Measurements from ENCODE around the gene PPRC1. TPM values are rescaled to one million over a fixed set of nuclear protein-coding genes. Genes with fewer than 3 reads are reported as not detected.

PPRC1 gene
- polyA plus RNA-seq, 1 donor from 2014 or later: 6.0 TPM

- Histone ChIP-seq H3K4me2 (ENCODE audit: low read length) (peak overlapping the region; percentile 50), H3K9me3 (ENCODE audit: low read length) (no peaks in the 10 kb centered on the region), H3K9me2 (ENCODE audit: insufficient read depth, low read length) (no peaks in the 10 kb centered on the region), H3K27me3 (ENCODE audit: insufficient read depth, low read depth, low read length) (no peaks in the 10 kb centered on the region), H3F3A (ENCODE audit: insufficient read depth, low read length, poor library complexity, severe bottlenecking) (no peaks in the 10 kb centered on the region), H3K9ac (ENCODE audit: low read length) (peak overlapping the region; percentile 88), H3K36me3 (ENCODE audit: insufficient read depth, low read length) (no peaks in the 10 kb centered on the region), H4K20me1 (ENCODE audit: insufficient read depth) (no peaks in the 10 kb centered on the region), H3K27ac (ENCODE audit: low read length) (peak overlapping the region; percentile 97), H2AFZ (ENCODE audit: low read depth, low read length) (peak overlapping the region; percentile 76), H3K4me3 (ENCODE audit: low read length) (peak overlapping the region; percentile 92), H3K79me2 (replicated peaks; ENCODE audit: insufficient read depth, low read length) (peaks cover 35% of the 10 kb centered on the region)
- TF ChIP-seq RAD21 (conservative IDR thresholded peaks at IDR 0.05) (no peak), TAF1 (IDR thresholded peaks at IDR 0.05; ENCODE audit: low read depth) (peak; percentile 42)
Observed at GRCh38 chr10:102120991-102121738, 11.7 kb upstream of the PPRC1 start.

- H3K27ac ChIP-seq (ENCODE audit: low read length): peak overlapping the region; percentile 97
- peak overlapping the region; percentile 92 for H3K4me3 ChIP-seq (ENCODE audit: low read length)
- no peaks in the 10 kb centered on the region for H4K20me1 ChIP-seq (ENCODE audit: insufficient read depth)
- H3K27me3 ChIP-seq (ENCODE audit: insufficient read depth, low read depth, low read length): no peaks in the 10 kb centered on the region
- H3K79me2 ChIP-seq (replicated peaks; ENCODE audit: insufficient read depth, low read length): peaks cover 28% of the 10 kb centered on the region
- H2AFZ ChIP-seq (ENCODE audit: low read depth, low read length): no peak overlapping the region
- no peaks in the 10 kb centered on the region for H3K36me3 ChIP-seq (ENCODE audit: insufficient read depth, low read length)
- no peaks in the 10 kb centered on the region for H3K9me2 ChIP-seq (ENCODE audit: insufficient read depth, low read length)
- H3K9ac ChIP-seq (ENCODE audit: low read length): no peak overlapping the region
- peak; percentile 14 for TF ChIP-seq CTCF (IDR thresholded peaks at IDR 0.05; ENCODE audit: poor library complexity, severe bottlenecking)
- no peak for TF ChIP-seq TAF1 (IDR thresholded peaks at IDR 0.05; ENCODE audit: low read depth)
- TF ChIP-seq EZH2 (IDR thresholded peaks at IDR 0.05; ENCODE audit: borderline replicate concordance, insufficient read depth, low read length, poor library complexity, severe bottlenecking): no peak
- no peaks in the 10 kb centered on the region for H3K9me3 ChIP-seq (ENCODE audit: low read length)
- no peak overlapping the region for H3K4me2 ChIP-seq (ENCODE audit: low read length)
- no peaks in the 10 kb centered on the region for H3F3A ChIP-seq (ENCODE audit: insufficient read depth, low read length, poor library complexity, severe bottlenecking)
Observed at GRCh38 chr10:102121739-102122372, 11.0 kb upstream of the PPRC1 start.

GRCh38 chr10:102122450-102122849, 10.4 kb upstream of the PPRC1 start:
- Histone ChIP-seq H2AFZ (ENCODE audit: low read depth, low read length) (no peak overlapping the region), H3K4me3 (ENCODE audit: low read length) (no peak overlapping the region), H3K27ac (ENCODE audit: low read length) (no peak overlapping the region), H3K4me2 (ENCODE audit: low read length) (no peak overlapping the region), H3K9me2 (ENCODE audit: insufficient read depth, low read length) (no peaks in the 10 kb centered on the region), H3F3A (ENCODE audit: insufficient read depth, low read length, poor library complexity, severe bottlenecking) (no peaks in the 10 kb centered on the region), H3K27me3 (ENCODE audit: insufficient read depth, low read depth, low read length) (no peaks in the 10 kb centered on the region), H3K36me3 (ENCODE audit: insufficient read depth, low read length) (no peaks in the 10 kb centered on the region), H3K79me2 (replicated peaks; ENCODE audit: insufficient read depth, low read length) (peaks cover 22% of the 10 kb centered on the region), H3K9me3 (ENCODE audit: low read length) (no peaks in the 10 kb centered on the region), H4K20me1 (ENCODE audit: insufficient read depth) (no peaks in the 10 kb centered on the region), H3K9ac (ENCODE audit: low read length) (no peak overlapping the region)
- TF ChIP-seq CTCF (IDR thresholded peaks at IDR 0.05; ENCODE audit: poor library complexity, severe bottlenecking) (no peak), TAF1 (IDR thresholded peaks at IDR 0.05; ENCODE audit: low read depth) (no peak), POLR2AphosphoS5 (IDR thresholded peaks at IDR 0.05) (no peak), MXI1 (conservative IDR thresholded peaks at IDR 0.05; ENCODE audit: poor library complexity, severe bottlenecking) (no peak), EZH2 (IDR thresholded peaks at IDR 0.05; ENCODE audit: borderline replicate concordance, insufficient read depth, low read length, poor library complexity, severe bottlenecking) (no peak), EP300 (conservative IDR thresholded peaks at IDR 0.05; ENCODE audit: poor library complexity, severe bottlenecking) (no peak), SMC3 (conservative IDR thresholded peaks at IDR 0.05; ENCODE audit: poor library complexity) (no peak), REST (IDR thresholded peaks at IDR 0.05; ENCODE audit: borderline replicate concordance) (no peak)
